HepG2 (cell line): Measurements from ENCODE around the gene ARHGDIG. TPM values are rescaled to one million over a fixed set of nuclear protein-coding genes. Genes with fewer than 3 reads are reported as not detected.

Experiments used
- ATAC-seq: fragments of 200-7000 bp; cut with Tn5 transposase; 3 replicates; pipeline ENCODE4 v1.9.1; 2020; ENCODE audit warnings: mild to moderate bottlenecking, moderate library complexity
- BruUV-seq: library from RNA; stranded (reverse); fragments of 400-500 nt; replicated peaks from 2 replicates; lab custom pipeline; 2021; lab: Mats Ljungman, UMichigan
- CTCF ChIA-PET: fragments of 300-600 bp; formaldehyde crosslinking; extraction: SDS; loops from one replicate; lab custom pipeline; 2021; ENCODE audit warnings: low total read pairs, inconsistent platforms, low intra/inter-chr PET ratio; lab: Yijun Ruan, JAX
- POLR2A ChIA-PET: fragments of 350-600 bp; sonication (Branson Sonifier 250); formaldehyde crosslinking; loops from one replicate; lab custom pipeline; 2020; ENCODE audit warnings: antibody characterized with exemption, inconsistent platforms; lab: Yijun Ruan, JAX
- DNase-seq: peaks from one replicate; pipeline ENCODE4 v3.0.0-alpha.2; 2015; ENCODE audit warnings: low spot score
- FAIRE-seq: peaks from 3 replicates; lab custom pipeline; 2011; peaks lifted over from hg19 to GRCh38; lab: Jason Lieb, UNC
- H2AFZ ChIP-seq: one replicate; pipeline ENCODE4 v1.6.1; 2011; ENCODE audit warnings: low read length, inconsistent platforms
- H3K27ac ChIP-seq: fragments of 300-600 bp; 3 replicates; pipeline ENCODE4 v1.8.0; 2011; ENCODE audit warnings: mixed run types, mild to moderate bottlenecking, mixed read lengths, low read length, inconsistent platforms; ENCODE audit not compliant: insufficient read depth; ENCODE audit errors: extremely low read length
- H3K27me3 ChIP-seq, 2 experiments: fragments of 200-600 bp in 1 of 2; 2 replicates in 1 of 2; 3 replicates in 1 of 2; pipeline versions ENCODE4 v1.6.0 to v1.8.0; 2011; ENCODE audit warnings: low read length in 2 of 2, mild to moderate bottlenecking in 2 of 2, moderate library complexity in 2 of 2, inconsistent platforms in 1 of 2; ENCODE audit not compliant: insufficient read depth in 2 of 2, control insufficient read depth in 1 of 2
- H3K36me3 ChIP-seq, 2 experiments: fragments of 200-600 bp in 1 of 2; replicated peaks in 1 of 2; 2 replicates in 1 of 2; 3 replicates in 1 of 2; pipeline versions ENCODE4 v1.5.1 to v1.8.0; 2011; ENCODE audit warnings: low read length in 2 of 2, inconsistent platforms in 1 of 2; ENCODE audit not compliant: insufficient read depth in 2 of 2, control insufficient read depth in 1 of 2
- H3K4me1 ChIP-seq: 2 replicates; pipeline ENCODE4 v1.5.1; 2012; ENCODE audit warnings: low read length, inconsistent platforms; ENCODE audit not compliant: insufficient read depth
- H3K4me2 ChIP-seq: 2 replicates; pipeline ENCODE4 v1.6.0; 2011; ENCODE audit warnings: low read depth, low read length, inconsistent platforms
- H3K4me3 ChIP-seq, 3 experiments: fragments of 200-600 bp in 1 of 3; sonication (generic), shearing (Covaris generic) in 1 of 3; replicated peaks in 1 of 3; 2 replicates each; pipeline ENCODE4 v1.5.1; 2011 to 2016; ENCODE audit warnings: low read length in 3 of 3, inconsistent platforms in 2 of 3, low read depth in 2 of 3, mild to moderate bottlenecking in 2 of 3, control low read depth in 1 of 3, mixed read lengths in 1 of 3; ENCODE audit not compliant: insufficient read depth in 1 of 3
- H3K79me2 ChIP-seq: one replicate; pipeline ENCODE4 v1.6.1; 2011; ENCODE audit warnings: low read length, inconsistent platforms; ENCODE audit not compliant: insufficient read depth
- H3K9ac ChIP-seq: 2 replicates; pipeline ENCODE4 v1.6.0; 2011; ENCODE audit warnings: mild to moderate bottlenecking, low read depth, low read length, inconsistent platforms; ENCODE audit not compliant: insufficient read depth
- H3K9me3 ChIP-seq: 2 replicates; pipeline ENCODE4 v1.5.1; 2012; ENCODE audit warnings: mild to moderate bottlenecking, low read length
- H4K20me1 ChIP-seq: 2 replicates; pipeline ENCODE4 v1.6.0; 2011; ENCODE audit warnings: inconsistent platforms, mild to moderate bottlenecking, low read length, moderate library complexity; ENCODE audit not compliant: insufficient read depth
- AGO2 ChIP-seq: fragments of 200-400 bp; formaldehyde crosslinking; optimal IDR thresholded peaks from 2 replicates; pipeline ENCODE3; 2017; ENCODE audit warnings: mild to moderate bottlenecking, low read depth, low read length, moderate library complexity
- DR1 ChIP-seq: sonication (generic); formaldehyde crosslinking; IDR thresholded peaks from 2 replicates; pipeline ENCODE4 v1.8.0; 2021; ENCODE audit warnings: mild to moderate bottlenecking, missing genetic modification reagents, inconsistent platforms
- GFI1 ChIP-seq: sonication (generic); formaldehyde crosslinking; IDR thresholded peaks from 2 replicates; pipeline ENCODE4 v1.5.0; 2020; ENCODE audit warnings: missing genetic modification reagents, mild to moderate bottlenecking, borderline replicate concordance
- MEIS2 ChIP-seq: sonication (generic); formaldehyde crosslinking; IDR thresholded peaks from 2 replicates; pipeline ENCODE4 v1.9.0; 2021; ENCODE audit warnings: mild to moderate bottlenecking, missing genetic modification reagents
- POLR2G ChIP-seq: fragments of 200-400 bp; formaldehyde crosslinking; IDR thresholded peaks from 2 replicates; pipeline ENCODE4 v1.6.1; 2018; ENCODE audit warnings: mild to moderate bottlenecking, low read depth, low read length, moderate library complexity
- ZNF225 ChIP-seq: sonication (generic); formaldehyde crosslinking; IDR thresholded peaks from 2 replicates; pipeline ENCODE4 v1.4.0; 2020; ENCODE audit warnings: mild to moderate bottlenecking, missing genetic modification reagents
- ZNF430 ChIP-seq: sonication (generic); formaldehyde crosslinking; IDR thresholded peaks from 2 replicates; pipeline ENCODE4 v1.9.0; 2021; ENCODE audit warnings: mild to moderate bottlenecking, missing genetic modification reagents
- WGBS: methylation state at CpG from one replicate; pipeline ENCODE4 v1.1.6; 2017; ENCODE audit warnings: low lambda C conversion rate; 5-methylcytosine and 5-hydroxymethylcytosine counted together
- in situ Hi-C: cut with HindIII; loops from 2 replicates; pipeline ENCODE4 v1.10.0; 2017; ENCODE audit warnings: low pct_unique_long_range_greater_than_20kb; ENCODE audit not compliant: extremely low pct_ligation_motif_present
- intact Hi-C: fragments of 100-400 bp; cut with micrococcal nuclease; formaldehyde crosslinking; loops from one replicate; pipeline ENCODE4 v1.10.0; 2022; ENCODE audit not compliant: unreplicated experiment
- polyA plus RNA-seq, 8 experiments: library from polyadenylated mRNA; depleted of rRNA in 3 of 8; stranded (reverse) in 7 of 8; unstranded in 1 of 8; fragments of >200 nt; fragmentation: Illumina TruSeq in 4 of 8; extraction: Trizol in 4 of 8; gene quantifications; 2 replicates each; pipeline versions ENCODE4 v1.2.1 to v1.2.3, GENCODE V29; 2011 to 2016; ENCODE audit warnings: low read depth in 4 of 8, missing spikeins in 1 of 8, mixed read lengths in 1 of 8; ENCODE audit not compliant: insufficient read depth in 1 of 8
- total RNA-seq, 5 experiments: library from RNA; depleted of rRNA; stranded (reverse); fragments of >200 nt; fragmentation: Illumina TruSeq; extraction: Trizol; gene quantifications; 2 replicates each; pipeline ENCODE4 v1.2.3, GENCODE V29; 2016; ENCODE audit warnings: low read depth in 1 of 5
- TF ChIP-seq, protein P1 (sequence below): IDR thresholded peaks from 2 replicates; pipeline ENCODE4 v1.6.1; 2018; ENCODE audit warnings: missing genetic modification reagents, mild to moderate bottlenecking, missing compliant biosample characterization

Gene ARHGDIG
- total and polyA plus RNA-seq, 2 of the 13 experiments (the other 11 are each of a cell fraction or from before 2014, with no cell fraction given): 0.24 to 0.48 TPM

DNA sequence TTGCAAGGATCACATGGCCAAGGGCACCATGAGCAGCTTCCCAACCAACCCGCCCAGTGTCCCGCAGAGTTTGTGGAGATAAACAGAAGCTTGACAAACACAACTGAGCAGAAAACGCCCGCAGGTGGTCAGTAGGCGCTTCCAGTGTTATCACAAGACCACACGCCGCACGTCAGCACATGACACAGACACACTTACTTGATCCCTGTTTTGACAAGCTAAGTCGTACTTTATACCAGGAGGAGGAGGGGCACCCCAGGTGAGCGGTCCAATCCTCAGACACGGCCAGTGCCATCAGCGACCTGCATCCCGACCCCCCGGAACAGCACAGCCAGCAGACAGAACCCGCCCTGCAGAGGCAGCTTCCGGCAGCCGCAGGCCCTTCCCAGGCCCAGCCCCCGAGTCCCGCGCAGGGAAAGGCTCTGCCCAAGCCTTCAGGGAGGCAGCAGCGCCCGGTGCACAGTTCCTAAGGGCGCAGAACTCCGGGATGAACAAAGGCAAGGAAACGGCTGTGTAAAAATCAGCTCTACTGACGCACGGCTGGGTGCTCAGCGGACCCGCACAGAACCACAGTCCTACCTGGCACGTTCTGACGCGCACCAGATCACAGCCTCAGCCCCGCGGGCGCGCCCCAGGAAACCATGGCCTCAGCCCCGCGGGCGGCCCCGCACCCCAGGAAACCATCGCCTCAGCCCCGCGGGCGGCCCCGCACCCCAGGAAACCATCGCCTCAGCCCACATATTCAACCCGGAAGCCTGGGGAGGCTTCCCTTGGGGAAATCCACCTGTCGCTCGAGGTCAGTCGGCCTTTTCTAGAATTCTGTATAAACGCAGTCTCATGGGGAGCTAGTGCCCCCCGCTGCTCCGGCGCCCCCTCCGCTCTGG is 44.3 kb downstream of the ARHGDIG start (continued):
- TF ChIP-seq MEIS2 (CRISPR knock-in tag) (no peak), GFI1 (CRISPR knock-in tag) (no peak)

DNA sequence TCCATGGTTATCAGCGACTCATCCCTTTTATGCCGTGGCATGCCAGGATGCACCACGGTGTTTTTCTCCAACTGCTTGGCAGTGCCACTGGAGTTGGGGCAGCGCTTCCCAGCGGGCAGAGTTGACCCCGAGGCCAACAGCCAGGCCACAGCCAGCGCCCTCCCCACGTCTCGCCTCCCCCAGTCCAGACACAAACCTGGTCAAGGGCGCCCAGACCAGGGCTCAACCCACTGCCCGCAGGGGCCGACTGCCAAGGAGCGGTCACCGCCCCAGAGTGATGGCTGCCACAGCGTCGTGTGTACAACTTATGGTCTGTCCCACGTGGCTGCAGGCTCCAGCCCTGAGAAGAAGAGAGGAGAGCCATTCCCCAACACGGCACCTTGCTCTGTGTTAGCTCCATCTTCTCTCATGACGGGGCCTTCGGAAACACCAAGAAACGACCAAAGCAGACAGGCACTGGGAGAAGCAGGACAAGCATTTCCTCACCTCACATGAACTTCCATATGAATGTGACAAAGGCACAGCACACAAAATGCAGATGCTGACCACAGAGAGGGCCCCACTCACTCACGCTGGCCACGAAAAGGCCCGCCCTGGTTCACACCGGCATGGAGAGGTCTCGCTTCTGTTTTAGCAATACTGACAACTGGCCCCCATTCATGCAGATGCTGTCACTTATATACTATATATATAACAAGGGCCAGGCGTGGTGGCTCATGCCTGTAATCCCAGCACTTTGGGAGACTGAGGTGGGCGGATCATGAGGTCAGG is 45.2 kb downstream of the ARHGDIG start:
- ChIA-PET CTCF (no interaction called here), POLR2A (no interaction called here)
- no peak overlapping the region for H3K27ac ChIP-seq
- FAIRE-seq: no peak
- peaks cover 66% of the 10 kb centered on the region for H3K79me2 ChIP-seq
- H2AFZ ChIP-seq: no peak overlapping the region
- no peaks in the 10 kb centered on the region for H3K9me3 ChIP-seq
- peaks cover 31% of the 10 kb centered on the region; the same call in 1 of the 2 replicates for H4K20me1 ChIP-seq
- peaks cover 5 to 23% of the 10 kb centered on the region in 2 experiments; a peak in 3 of 5 replicates for H3K36me3 ChIP-seq
- WGBS: 95% methylated on average over 21 of the region's 28 CpGs
- no TSS peak for BruUV-seq
- TF ChIP-seq AGO2 (no peak), ZNF225 (CRISPR knock-in tag) (no peak), ZNF430 (no peak), DR1 (CRISPR knock-in tag) (no peak), POLR2G (no peak)
- TF ChIP-seq, protein P1, sequence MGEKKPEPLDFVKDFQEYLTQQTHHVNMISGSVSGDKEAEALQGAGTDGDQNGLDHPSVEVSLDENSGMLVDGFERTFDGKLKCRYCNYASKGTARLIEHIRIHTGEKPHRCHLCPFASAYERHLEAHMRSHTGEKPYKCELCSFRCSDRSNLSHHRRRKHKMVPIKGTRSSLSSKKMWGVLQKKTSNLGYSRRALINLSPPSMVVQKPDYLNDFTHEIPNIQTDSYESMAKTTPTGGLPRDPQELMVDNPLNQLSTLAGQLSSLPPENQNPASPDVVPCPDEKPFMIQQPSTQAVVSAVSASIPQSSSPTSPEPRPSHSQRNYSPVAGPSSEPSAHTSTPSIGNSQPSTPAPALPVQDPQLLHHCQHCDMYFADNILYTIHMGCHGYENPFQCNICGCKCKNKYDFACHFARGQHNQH (CRISPR knock-in tag): no peak
- in situ Hi-C loops (no loop called here), intact Hi-C loops (no loop called here)
- ATAC-seq: no peak
- DNase-seq: no peak
- H3K4me2 ChIP-seq: no peak overlapping the region
- H3K4me1 ChIP-seq: peaks cover 13% of the 10 kb centered on the region
- no peak overlapping the region for H3K9ac ChIP-seq
- H3K4me3 ChIP-seq: no peak overlapping the region
- no peaks in the 10 kb centered on the region for H3K27me3 ChIP-seq
